NB4 (cell line): Measurements from ENCODE around the gene NSUN7.

Experiments
- CTCF ChIP-seq: IDR thresholded peaks from one replicate; pipeline ENCODE4 v1.5.1; 2012; ENCODE audit warnings: low read depth, low read length
- POLR2A ChIP-seq: IDR thresholded peaks from 2 replicates; pipeline ENCODE4 v1.6.1; 2011; ENCODE audit warnings: mild to moderate bottlenecking; ENCODE audit not compliant: insufficient read length; ENCODE audit errors: extremely low read depth

- TF ChIP-seq CTCF = no peak
- no peak for TF ChIP-seq POLR2A
Observed at GRCh38 chr4:40831146-40831907, 81.6 kb downstream of the NSUN7 start.
